SK-N-SH treated with all-trans-retinoic acid at 6 μM for 48 hours (cell line): Measurements from ENCODE around the gene PFKP.

Experiments
- TF ChIP-seq, protein P1 (sequence below): fragments of 250-450 bp; sonication (Bioruptor Pico); IDR thresholded peaks from 2 replicates; pipeline ENCODE4 v1.8.0; 2020; ENCODE audit warnings: mild to moderate bottlenecking, moderate library complexity, borderline replicate concordance

The PFKP gene

DNA sequence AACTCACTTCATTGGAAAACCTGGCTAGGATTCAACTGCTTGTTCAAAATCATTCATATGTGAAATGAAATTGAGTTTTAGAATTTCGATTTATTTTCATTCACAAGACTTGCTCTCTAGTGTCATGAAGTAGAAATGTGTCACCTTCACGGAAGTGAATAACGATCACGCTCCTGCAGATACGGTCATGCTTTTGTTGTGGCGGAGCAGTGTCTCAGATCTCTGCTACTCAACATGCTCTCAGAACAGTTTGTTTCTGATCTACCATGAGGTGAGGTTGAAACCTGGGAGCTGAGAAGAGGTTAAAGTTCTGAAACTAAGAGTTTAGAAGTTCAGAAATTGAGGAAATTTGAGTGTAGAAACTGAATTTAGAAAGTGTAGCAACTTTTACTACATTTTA is 119.0 kb downstream of the PFKP start (continued):
- TF ChIP-seq, protein P1, sequence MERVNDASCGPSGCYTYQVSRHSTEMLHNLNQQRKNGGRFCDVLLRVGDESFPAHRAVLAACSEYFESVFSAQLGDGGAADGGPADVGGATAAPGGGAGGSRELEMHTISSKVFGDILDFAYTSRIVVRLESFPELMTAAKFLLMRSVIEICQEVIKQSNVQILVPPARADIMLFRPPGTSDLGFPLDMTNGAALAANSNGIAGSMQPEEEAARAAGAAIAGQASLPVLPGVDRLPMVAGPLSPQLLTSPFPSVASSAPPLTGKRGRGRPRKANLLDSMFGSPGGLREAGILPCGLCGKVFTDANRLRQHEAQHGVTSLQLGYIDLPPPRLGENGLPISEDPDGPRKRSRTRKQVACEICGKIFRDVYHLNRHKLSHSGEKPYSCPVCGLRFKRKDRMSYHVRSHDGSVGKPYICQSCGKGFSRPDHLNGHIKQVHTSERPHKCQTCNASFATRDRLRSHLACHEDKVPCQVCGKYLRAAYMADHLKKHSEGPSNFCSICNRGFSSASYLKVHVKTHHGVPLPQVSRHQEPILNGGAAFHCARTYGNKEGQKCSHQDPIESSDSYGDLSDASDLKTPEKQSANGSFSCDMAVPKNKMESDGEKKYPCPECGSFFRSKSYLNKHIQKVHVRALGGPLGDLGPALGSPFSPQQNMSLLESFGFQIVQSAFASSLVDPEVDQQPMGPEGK (CRISPR knock-in tag): no peak
